GM12874 (cell line): ENCODE measurements around the gene S1PR1.

ENCODE experiments used
- TF ChIP-seq, protein P1 (sequence below): IDR thresholded peaks from 2 replicates; pipeline ENCODE4 v1.5.1; 2011; ENCODE audit warnings: low read depth, mild to moderate bottlenecking, control low read depth, low read length, moderate library complexity; ENCODE audit not compliant: insufficient read depth

S1PR1 gene

DNA sequence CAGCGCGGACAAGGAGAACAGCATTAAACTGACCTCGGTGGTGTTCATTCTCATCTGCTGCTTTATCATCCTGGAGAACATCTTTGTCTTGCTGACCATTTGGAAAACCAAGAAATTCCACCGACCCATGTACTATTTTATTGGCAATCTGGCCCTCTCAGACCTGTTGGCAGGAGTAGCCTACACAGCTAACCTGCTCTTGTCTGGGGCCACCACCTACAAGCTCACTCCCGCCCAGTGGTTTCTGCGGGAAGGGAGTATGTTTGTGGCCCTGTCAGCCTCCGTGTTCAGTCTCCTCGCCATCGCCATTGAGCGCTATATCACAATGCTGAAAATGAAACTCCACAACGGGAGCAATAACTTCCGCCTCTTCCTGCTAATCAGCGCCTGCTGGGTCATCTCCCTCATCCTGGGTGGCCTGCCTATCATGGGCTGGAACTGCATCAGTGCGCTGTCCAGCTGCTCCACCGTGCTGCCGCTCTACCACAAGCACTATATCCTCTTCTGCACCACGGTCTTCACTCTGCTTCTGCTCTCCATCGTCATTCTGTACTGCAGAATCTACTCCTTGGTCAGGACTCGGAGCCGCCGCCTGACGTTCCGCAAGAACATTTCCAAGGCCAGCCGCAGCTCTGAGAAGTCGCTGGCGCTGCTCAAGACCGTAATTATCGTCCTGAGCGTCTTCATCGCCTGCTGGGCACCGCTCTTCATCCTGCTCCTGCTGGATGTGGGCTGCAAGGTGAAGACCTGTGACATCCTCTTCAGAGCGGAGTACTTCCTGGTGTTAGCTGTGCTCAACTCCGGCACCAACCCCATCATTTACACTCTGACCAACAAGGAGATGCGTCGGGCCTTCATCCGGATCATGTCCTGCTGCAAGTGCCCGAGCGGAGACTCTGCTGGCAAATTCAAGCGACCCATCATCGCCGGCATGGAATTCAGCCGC lies 2.5 kb downstream of the S1PR1 start:
- TF ChIP-seq, protein P1, sequence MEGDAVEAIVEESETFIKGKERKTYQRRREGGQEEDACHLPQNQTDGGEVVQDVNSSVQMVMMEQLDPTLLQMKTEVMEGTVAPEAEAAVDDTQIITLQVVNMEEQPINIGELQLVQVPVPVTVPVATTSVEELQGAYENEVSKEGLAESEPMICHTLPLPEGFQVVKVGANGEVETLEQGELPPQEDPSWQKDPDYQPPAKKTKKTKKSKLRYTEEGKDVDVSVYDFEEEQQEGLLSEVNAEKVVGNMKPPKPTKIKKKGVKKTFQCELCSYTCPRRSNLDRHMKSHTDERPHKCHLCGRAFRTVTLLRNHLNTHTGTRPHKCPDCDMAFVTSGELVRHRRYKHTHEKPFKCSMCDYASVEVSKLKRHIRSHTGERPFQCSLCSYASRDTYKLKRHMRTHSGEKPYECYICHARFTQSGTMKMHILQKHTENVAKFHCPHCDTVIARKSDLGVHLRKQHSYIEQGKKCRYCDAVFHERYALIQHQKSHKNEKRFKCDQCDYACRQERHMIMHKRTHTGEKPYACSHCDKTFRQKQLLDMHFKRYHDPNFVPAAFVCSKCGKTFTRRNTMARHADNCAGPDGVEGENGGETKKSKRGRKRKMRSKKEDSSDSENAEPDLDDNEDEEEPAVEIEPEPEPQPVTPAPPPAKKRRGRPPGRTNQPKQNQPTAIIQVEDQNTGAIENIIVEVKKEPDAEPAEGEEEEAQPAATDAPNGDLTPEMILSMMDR: no peak

DNA sequence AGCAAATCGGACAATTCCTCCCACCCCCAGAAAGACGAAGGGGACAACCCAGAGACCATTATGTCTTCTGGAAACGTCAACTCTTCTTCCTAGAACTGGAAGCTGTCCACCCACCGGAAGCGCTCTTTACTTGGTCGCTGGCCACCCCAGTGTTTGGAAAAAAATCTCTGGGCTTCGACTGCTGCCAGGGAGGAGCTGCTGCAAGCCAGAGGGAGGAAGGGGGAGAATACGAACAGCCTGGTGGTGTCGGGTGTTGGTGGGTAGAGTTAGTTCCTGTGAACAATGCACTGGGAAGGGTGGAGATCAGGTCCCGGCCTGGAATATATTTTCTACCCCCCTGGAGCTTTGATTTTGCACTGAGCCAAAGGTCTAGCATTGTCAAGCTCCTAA lies 3.2 kb downstream of the S1PR1 start:
- TF ChIP-seq, protein P1: no peak

GRCh38 chr1:101241485-101242225 lies 4.8 kb downstream of the S1PR1 start:
- TF ChIP-seq, protein P1: no peak

GRCh38 chr1:101242324-101243050 lies 5.7 kb downstream of the S1PR1 start:
- TF ChIP-seq, protein P1: no peak

GRCh38 chr1:101243751-101244150 lies 6.9 kb downstream of the S1PR1 start:
- TF ChIP-seq, protein P1: no peak

DNA sequence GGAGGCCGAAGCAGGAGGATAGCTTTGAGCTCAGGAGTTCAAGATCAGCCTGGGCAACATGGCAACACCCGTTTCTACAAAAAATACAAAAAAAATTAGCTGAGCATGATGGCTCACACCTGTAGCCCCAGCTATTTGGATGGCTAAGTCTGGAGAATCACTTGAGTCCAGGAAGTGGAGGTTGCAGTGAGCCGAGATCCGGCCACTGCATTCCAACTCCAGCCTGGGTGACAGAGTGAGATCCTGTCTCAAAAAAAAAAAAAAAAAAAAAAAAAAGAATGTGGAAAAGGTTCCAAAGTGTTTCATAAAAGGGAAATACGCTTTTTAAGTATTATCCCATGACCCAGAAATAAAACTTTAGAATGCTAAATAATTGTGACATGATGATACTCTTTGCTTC lies 8.0 kb downstream of the S1PR1 start:
- TF ChIP-seq, protein P1: no peak
